GM23338 (cell line): ENCODE results near the gene HLA-DMA. TPM values are rescaled to one million over a fixed set of nuclear protein-coding genes. Genes with fewer than 3 reads are reported as not detected.

Source experiments
- ATAC-seq: fragments of 200-7000 bp; cut with Tn5 transposase; 3 replicates; pipeline ENCODE4 v1.9.1; 2020
- DNase-seq: peaks from one replicate; pipeline ENCODE4 v3.0.0-alpha.2; 2015; ENCODE audit warnings: low spot score
- H2AFZ ChIP-seq: fragments of 200-600 bp; sonication (generic); 2 replicates; pipeline ENCODE4 v1.8.0; 2016; ENCODE audit warnings: antibody characterized with exemption, mild to moderate bottlenecking, moderate library complexity
- H3F3A ChIP-seq: fragments of 200-600 bp; sonication (generic); replicated peaks from 2 replicates; pipeline ENCODE4 v1.8.0; 2017; ENCODE audit warnings: antibody characterized with exemption, mixed run types, low read depth
- H3K27ac ChIP-seq: fragments of 200-600 bp; sonication (generic); 2 replicates; pipeline ENCODE4 v1.6.1; 2016; ENCODE audit warnings: low read depth
- H3K27me3 ChIP-seq: fragments of 200-600 bp; sonication (generic); 2 replicates; pipeline ENCODE4 v1.8.0; 2016; ENCODE audit warnings: mild to moderate bottlenecking, mixed run types, moderate library complexity; ENCODE audit not compliant: insufficient read depth
- H3K36me3 ChIP-seq: fragments of 200-600 bp; sonication (generic); 2 replicates; pipeline ENCODE4 v1.8.0; 2016; ENCODE audit warnings: mild to moderate bottlenecking; ENCODE audit not compliant: insufficient read depth
- H3K4me1 ChIP-seq: fragments of 200-600 bp; sonication (generic); 2 replicates; pipeline ENCODE4 v1.8.0; 2016; ENCODE audit warnings: mild to moderate bottlenecking, moderate library complexity; ENCODE audit not compliant: insufficient read depth
- H3K4me2 ChIP-seq: fragments of 200-600 bp; sonication (generic); 2 replicates; pipeline ENCODE4 v1.7.1; 2017; ENCODE audit warnings: mixed run types
- H3K4me3 ChIP-seq: fragments of 200-600 bp; sonication (generic); 2 replicates; pipeline ENCODE4 v1.6.1; 2016; ENCODE audit warnings: mixed run types
- H3K79me2 ChIP-seq: fragments of 200-600 bp; sonication (generic); replicated peaks from 2 replicates; pipeline ENCODE4 v1.8.0; 2017; ENCODE audit warnings: mild to moderate bottlenecking; ENCODE audit not compliant: insufficient read depth
- H3K9me2 ChIP-seq: fragments of 200-600 bp; sonication (generic); 2 replicates; pipeline ENCODE4 v1.8.0; 2017; ENCODE audit not compliant: insufficient read depth
- H4K20me1 ChIP-seq: fragments of 200-600 bp; sonication (generic); replicated peaks from 2 replicates; pipeline ENCODE4 v1.8.0; 2017; ENCODE audit warnings: mild to moderate bottlenecking; ENCODE audit not compliant: insufficient read depth
- H3K27ac Mint-ChIP-seq: 2 replicates; pipeline ENCODE4 v1.8.0; 2020; ENCODE audit warnings: inconsistent platforms, mild to moderate bottlenecking, moderate library complexity, mixed read lengths
- H3K27me3 Mint-ChIP-seq: 3 replicates; pipeline ENCODE4 v1.8.0; 2022; ENCODE audit warnings: low read depth, mild to moderate bottlenecking, moderate library complexity, mixed read lengths, inconsistent platforms; ENCODE audit not compliant: insufficient read depth, poor library complexity
- H3K36me3 Mint-ChIP-seq: 3 replicates; pipeline ENCODE4 v1.8.0; 2021; ENCODE audit warnings: low read depth, mild to moderate bottlenecking, inconsistent platforms, moderate library complexity, mixed read lengths
- H3K4me1 Mint-ChIP-seq: 3 replicates; pipeline ENCODE4 v1.8.0; 2020; ENCODE audit warnings: mild to moderate bottlenecking, inconsistent platforms, mixed read lengths
- H3K4me3 Mint-ChIP-seq: 3 replicates; pipeline ENCODE4 v1.8.0; 2021; ENCODE audit warnings: moderate library complexity, mild to moderate bottlenecking, inconsistent platforms, mixed read lengths
- H3K9me3 Mint-ChIP-seq: 3 replicates; pipeline ENCODE4 v1.8.0; 2020; ENCODE audit warnings: moderate library complexity, mild to moderate bottlenecking, inconsistent platforms, mixed read lengths
- CREB1 ChIP-seq: fragments of 250-450 bp; sonication (Bioruptor Pico); IDR thresholded peaks from 2 replicates; pipeline ENCODE4 v1.5.0; 2020; ENCODE audit warnings: low read depth, mild to moderate bottlenecking, moderate library complexity
- EZH2 ChIP-seq: fragments of 200-600 bp; sonication (generic); IDR thresholded peaks from one replicate; pipeline ENCODE4 v1.8.0; 2017; ENCODE audit warnings: antibody characterized with exemption, mild to moderate bottlenecking, low read depth; ENCODE audit not compliant: unreplicated experiment
- EZH2phosphoT487 ChIP-seq: fragments of 200-600 bp; sonication (generic); IDR thresholded peaks from one replicate; pipeline ENCODE4 v1.8.1; 2018; ENCODE audit warnings: antibody characterized with exemption; ENCODE audit not compliant: unreplicated experiment
- JUNB ChIP-seq: IDR thresholded peaks from one replicate; pipeline ENCODE4 v1.6.1; 2016; ENCODE audit warnings: antibody characterized with exemption; ENCODE audit not compliant: unreplicated experiment
- NANOG ChIP-seq: IDR thresholded peaks from 2 replicates; pipeline ENCODE4 v1.6.1; 2016; ENCODE audit warnings: antibody characterized with exemption, borderline replicate concordance
- STAT1 ChIP-seq: IDR thresholded peaks from one replicate; pipeline ENCODE4 v1.6.1; 2016; ENCODE audit warnings: antibody characterized with exemption; ENCODE audit not compliant: unreplicated experiment
- ZNF114 ChIP-seq: fragments of 250-450 bp; sonication (Bioruptor Pico); IDR thresholded peaks from 2 replicates; pipeline ENCODE4 v1.5.0; 2020; ENCODE audit warnings: mild to moderate bottlenecking, moderate library complexity
- ZNF331 ChIP-seq: fragments of 250-450 bp; sonication (Bioruptor Pico); IDR thresholded peaks from 2 replicates; pipeline ENCODE4 v1.5.0; 2020; ENCODE audit warnings: low read depth, mild to moderate bottlenecking, moderate library complexity
- polyA plus RNA-seq: library from polyadenylated mRNA; unstranded; fragments of >200 nt; fragmentation: Nextera tagmentation; extraction: Ambion mirVana; gene quantifications from 2 replicates; pipeline ENCODE4 v1.2.1, GENCODE V29; 2016
- total RNA-seq: library from RNA; depleted of rRNA; stranded (reverse); fragments of >200 nt; shearing (Covaris generic); gene quantifications from 2 replicates; pipeline ENCODE4 v1.2.3, GENCODE V29; 2014
- TF ChIP-seq, protein P1 (sequence below): IDR thresholded peaks from one replicate; pipeline ENCODE4 v1.6.1; 2018; ENCODE audit warnings: antibody characterized with exemption; ENCODE audit not compliant: unreplicated experiment
- TF ChIP-seq, protein P2 (sequence below): fragments of 250-450 bp; sonication (Bioruptor Pico); IDR thresholded peaks from 2 replicates; pipeline ENCODE4 v1.5.0; 2020; ENCODE audit warnings: mild to moderate bottlenecking, moderate library complexity
- TF ChIP-seq, protein P3 (sequence below), 2 experiments: fragments of 200-600 bp in 1 of 2; sonication (generic) in 1 of 2; conservative IDR thresholded peaks; 2 replicates each; pipeline versions ENCODE4 v1.5.1 to v1.6.1; 2016 to 2017; ENCODE audit warnings: antibody characterized with exemption in 2 of 2, low read depth in 2 of 2, mild to moderate bottlenecking in 2 of 2, moderate library complexity in 1 of 2
- TF ChIP-seq, protein P4 (sequence below): IDR thresholded peaks from 2 replicates; pipeline ENCODE4 v1.6.1; 2016; ENCODE audit warnings: antibody characterized with exemption

HLA-DMA gene
- total and polyA plus RNA-seq, 2 experiments from 2014 or later, result 5.2 to 6.2 TPM

- Histone ChIP-seq H2AFZ (no peak overlapping the region), H3F3A (no peaks in the 10 kb centered on the region), H3K4me2 (no peak overlapping the region), H3K36me3 (no peaks in the 10 kb centered on the region), H3K4me3 (no peak overlapping the region), H3K9me2 (no peaks in the 10 kb centered on the region), H4K20me1 (no peaks in the 10 kb centered on the region), H3K27me3 (no peaks in the 10 kb centered on the region), H3K4me1 (no peaks in the 10 kb centered on the region), H3K79me2 (no peaks in the 10 kb centered on the region), H3K27ac (no peak overlapping the region)
- H3K27me3 Mint-ChIP-seq, result peaks cover 4% of the 10 kb centered on the region
- DNase-seq (no peak), ATAC-seq (no peak)
- no peak for TF ChIP-seq EZH2phosphoT487
- TF ChIP-seq ZNF331 (CRISPR knock-in tag), result no peak
- TF ChIP-seq EZH2, result no peak
- no peak for TF ChIP-seq CREB1 (CRISPR knock-in tag)
- TF ChIP-seq, protein P1, sequence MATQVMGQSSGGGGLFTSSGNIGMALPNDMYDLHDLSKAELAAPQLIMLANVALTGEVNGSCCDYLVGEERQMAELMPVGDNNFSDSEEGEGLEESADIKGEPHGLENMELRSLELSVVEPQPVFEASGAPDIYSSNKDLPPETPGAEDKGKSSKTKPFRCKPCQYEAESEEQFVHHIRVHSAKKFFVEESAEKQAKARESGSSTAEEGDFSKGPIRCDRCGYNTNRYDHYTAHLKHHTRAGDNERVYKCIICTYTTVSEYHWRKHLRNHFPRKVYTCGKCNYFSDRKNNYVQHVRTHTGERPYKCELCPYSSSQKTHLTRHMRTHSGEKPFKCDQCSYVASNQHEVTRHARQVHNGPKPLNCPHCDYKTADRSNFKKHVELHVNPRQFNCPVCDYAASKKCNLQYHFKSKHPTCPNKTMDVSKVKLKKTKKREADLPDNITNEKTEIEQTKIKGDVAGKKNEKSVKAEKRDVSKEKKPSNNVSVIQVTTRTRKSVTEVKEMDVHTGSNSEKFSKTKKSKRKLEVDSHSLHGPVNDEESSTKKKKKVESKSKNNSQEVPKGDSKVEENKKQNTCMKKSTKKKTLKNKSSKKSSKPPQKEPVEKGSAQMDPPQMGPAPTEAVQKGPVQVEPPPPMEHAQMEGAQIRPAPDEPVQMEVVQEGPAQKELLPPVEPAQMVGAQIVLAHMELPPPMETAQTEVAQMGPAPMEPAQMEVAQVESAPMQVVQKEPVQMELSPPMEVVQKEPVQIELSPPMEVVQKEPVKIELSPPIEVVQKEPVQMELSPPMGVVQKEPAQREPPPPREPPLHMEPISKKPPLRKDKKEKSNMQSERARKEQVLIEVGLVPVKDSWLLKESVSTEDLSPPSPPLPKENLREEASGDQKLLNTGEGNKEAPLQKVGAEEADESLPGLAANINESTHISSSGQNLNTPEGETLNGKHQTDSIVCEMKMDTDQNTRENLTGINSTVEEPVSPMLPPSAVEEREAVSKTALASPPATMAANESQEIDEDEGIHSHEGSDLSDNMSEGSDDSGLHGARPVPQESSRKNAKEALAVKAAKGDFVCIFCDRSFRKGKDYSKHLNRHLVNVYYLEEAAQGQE, result no peak
- TF ChIP-seq, protein P2, sequence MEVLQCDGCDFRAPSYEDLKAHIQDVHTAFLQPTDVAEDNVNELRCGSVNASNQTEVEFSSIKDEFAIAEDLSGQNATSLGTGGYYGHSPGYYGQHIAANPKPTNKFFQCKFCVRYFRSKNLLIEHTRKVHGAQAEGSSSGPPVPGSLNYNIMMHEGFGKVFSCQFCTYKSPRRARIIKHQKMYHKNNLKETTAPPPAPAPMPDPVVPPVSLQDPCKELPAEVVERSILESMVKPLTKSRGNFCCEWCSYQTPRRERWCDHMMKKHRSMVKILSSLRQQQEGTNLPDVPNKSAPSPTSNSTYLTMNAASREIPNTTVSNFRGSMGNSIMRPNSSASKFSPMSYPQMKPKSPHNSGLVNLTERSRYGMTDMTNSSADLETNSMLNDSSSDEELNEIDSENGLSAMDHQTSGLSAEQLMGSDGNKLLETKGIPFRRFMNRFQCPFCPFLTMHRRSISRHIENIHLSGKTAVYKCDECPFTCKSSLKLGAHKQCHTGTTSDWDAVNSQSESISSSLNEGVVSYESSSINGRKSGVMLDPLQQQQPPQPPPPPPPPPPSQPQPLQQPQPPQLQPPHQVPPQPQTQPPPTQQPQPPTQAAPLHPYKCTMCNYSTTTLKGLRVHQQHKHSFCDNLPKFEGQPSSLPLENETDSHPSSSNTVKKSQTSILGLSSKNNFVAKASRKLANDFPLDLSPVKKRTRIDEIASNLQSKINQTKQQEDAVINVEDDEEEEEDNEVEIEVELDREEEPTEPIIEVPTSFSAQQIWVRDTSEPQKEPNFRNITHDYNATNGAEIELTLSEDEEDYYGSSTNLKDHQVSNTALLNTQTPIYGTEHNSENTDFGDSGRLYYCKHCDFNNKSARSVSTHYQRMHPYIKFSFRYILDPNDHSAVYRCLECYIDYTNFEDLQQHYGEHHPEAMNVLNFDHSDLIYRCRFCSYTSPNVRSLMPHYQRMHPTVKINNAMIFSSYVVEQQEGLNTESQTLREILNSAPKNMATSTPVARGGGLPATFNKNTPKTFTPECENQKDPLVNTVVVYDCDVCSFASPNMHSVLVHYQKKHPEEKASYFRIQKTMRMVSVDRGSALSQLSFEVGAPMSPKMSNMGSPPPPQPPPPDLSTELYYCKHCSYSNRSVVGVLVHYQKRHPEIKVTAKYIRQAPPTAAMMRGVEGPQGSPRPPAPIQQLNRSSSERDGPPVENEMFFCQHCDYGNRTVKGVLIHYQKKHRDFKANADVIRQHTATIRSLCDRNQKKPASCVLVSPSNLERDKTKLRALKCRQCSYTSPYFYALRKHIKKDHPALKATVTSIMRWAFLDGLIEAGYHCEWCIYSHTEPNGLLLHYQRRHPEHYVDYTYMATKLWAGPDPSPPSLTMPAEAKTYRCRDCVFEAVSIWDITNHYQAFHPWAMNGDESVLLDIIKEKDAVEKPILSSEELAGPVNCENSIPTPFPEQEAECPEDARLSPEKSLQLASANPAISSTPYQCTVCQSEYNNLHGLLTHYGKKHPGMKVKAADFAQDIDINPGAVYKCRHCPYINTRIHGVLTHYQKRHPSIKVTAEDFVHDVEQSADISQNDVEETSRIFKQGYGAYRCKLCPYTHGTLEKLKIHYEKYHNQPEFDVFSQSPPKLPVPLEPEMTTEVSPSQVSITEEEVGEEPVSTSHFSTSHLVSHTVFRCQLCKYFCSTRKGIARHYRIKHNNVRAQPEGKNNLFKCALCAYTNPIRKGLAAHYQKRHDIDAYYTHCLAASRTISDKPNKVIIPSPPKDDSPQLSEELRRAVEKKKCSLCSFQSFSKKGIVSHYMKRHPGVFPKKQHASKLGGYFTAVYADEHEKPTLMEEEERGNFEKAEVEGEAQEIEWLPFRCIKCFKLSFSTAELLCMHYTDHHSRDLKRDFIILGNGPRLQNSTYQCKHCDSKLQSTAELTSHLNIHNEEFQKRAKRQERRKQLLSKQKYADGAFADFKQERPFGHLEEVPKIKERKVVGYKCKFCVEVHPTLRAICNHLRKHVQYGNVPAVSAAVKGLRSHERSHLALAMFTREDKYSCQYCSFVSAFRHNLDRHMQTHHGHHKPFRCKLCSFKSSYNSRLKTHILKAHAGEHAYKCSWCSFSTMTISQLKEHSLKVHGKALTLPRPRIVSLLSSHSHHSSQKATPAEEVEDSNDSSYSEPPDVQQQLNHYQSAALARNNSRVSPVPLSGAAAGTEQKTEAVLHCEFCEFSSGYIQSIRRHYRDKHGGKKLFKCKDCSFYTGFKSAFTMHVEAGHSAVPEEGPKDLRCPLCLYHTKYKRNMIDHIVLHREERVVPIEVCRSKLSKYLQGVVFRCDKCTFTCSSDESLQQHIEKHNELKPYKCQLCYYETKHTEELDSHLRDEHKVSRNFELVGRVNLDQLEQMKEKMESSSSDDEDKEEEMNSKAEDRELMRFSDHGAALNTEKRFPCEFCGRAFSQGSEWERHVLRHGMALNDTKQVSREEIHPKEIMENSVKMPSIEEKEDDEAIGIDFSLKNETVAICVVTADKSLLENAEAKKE (CRISPR knock-in tag), result no peak
- TF ChIP-seq NANOG, result no peak
- TF ChIP-seq, protein P3, sequence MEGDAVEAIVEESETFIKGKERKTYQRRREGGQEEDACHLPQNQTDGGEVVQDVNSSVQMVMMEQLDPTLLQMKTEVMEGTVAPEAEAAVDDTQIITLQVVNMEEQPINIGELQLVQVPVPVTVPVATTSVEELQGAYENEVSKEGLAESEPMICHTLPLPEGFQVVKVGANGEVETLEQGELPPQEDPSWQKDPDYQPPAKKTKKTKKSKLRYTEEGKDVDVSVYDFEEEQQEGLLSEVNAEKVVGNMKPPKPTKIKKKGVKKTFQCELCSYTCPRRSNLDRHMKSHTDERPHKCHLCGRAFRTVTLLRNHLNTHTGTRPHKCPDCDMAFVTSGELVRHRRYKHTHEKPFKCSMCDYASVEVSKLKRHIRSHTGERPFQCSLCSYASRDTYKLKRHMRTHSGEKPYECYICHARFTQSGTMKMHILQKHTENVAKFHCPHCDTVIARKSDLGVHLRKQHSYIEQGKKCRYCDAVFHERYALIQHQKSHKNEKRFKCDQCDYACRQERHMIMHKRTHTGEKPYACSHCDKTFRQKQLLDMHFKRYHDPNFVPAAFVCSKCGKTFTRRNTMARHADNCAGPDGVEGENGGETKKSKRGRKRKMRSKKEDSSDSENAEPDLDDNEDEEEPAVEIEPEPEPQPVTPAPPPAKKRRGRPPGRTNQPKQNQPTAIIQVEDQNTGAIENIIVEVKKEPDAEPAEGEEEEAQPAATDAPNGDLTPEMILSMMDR (conservative IDR thresholded peaks at IDR 0.05; ENCODE audit: low read depth in 2 of 2), result no peak
- no peak for TF ChIP-seq ZNF114
- TF ChIP-seq JUNB, result no peak
- TF ChIP-seq, protein P4, sequence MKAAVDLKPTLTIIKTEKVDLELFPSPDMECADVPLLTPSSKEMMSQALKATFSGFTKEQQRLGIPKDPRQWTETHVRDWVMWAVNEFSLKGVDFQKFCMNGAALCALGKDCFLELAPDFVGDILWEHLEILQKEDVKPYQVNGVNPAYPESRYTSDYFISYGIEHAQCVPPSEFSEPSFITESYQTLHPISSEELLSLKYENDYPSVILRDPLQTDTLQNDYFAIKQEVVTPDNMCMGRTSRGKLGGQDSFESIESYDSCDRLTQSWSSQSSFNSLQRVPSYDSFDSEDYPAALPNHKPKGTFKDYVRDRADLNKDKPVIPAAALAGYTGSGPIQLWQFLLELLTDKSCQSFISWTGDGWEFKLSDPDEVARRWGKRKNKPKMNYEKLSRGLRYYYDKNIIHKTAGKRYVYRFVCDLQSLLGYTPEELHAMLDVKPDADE, result no peak
- no peak for TF ChIP-seq STAT1
- no peaks in the 10 kb centered on the region for H3K9me3 Mint-ChIP-seq
- H3K36me3 Mint-ChIP-seq, result no peaks in the 10 kb centered on the region
- H3K27ac Mint-ChIP-seq, result no peak overlapping the region
- no peak overlapping the region for H3K4me3 Mint-ChIP-seq
- H3K4me1 Mint-ChIP-seq, result peaks cover 5% of the 10 kb centered on the region
Observed at GRCh38 chr6:32935551-32936238, 17.2 kb downstream of the HLA-DMA start.
